ENCODE measurements around the gene ISLR.
A peak's percentile ranks its signal among the peaks of the same experiment; 100 is the strongest.

Gene ISLR

GRCh38 chr15:74136814-74137536 is 36.5 kb upstream of the ISLR start:
- DNase-seq (ENCODE audit: insufficient read length, low spot score) (no peak), FAIRE-seq (peak; percentile 67)
- TF ChIP-seq PAX5 (IDR thresholded peaks at IDR 0.05; ENCODE audit: insufficient read depth, low read length, severe bottlenecking) (no peak), POLR2A (IDR thresholded peaks at IDR 0.05; ENCODE audit: low read depth, low read length) (no peak), TAF1 (IDR thresholded peaks at IDR 0.05; ENCODE audit: low read depth, low read length) (no peak), SPI1 (IDR thresholded peaks at IDR 0.05; ENCODE audit: low read depth, low read length) (no peak), POU2F2 (IDR thresholded peaks at IDR 0.05; ENCODE audit: low read depth, low read length) (no peak), POLR2AphosphoS5 (IDR thresholded peaks at IDR 0.05; ENCODE audit: low read depth, low read length) (no peak)

- DNase-seq (ENCODE audit: insufficient read length, low spot score) (no peak), FAIRE-seq (no peak)
- TF ChIP-seq PAX5 (IDR thresholded peaks at IDR 0.05; ENCODE audit: insufficient read depth, low read length, severe bottlenecking) (no peak), POLR2AphosphoS5 (IDR thresholded peaks at IDR 0.05; ENCODE audit: low read depth, low read length) (no peak), POLR2A (IDR thresholded peaks at IDR 0.05; ENCODE audit: low read depth, low read length) (no peak), TAF1 (IDR thresholded peaks at IDR 0.05; ENCODE audit: low read depth, low read length) (no peak), POU2F2 (IDR thresholded peaks at IDR 0.05; ENCODE audit: low read depth, low read length) (no peak), SPI1 (IDR thresholded peaks at IDR 0.05; ENCODE audit: low read depth, low read length) (no peak)
Observed at GRCh38 chr15:74137537-74137894, 36.0 kb upstream of the ISLR start.

GRCh38 chr15:74138642-74139041 is 34.9 kb upstream of the ISLR start:
- TF ChIP-seq TAF1 (IDR thresholded peaks at IDR 0.05; ENCODE audit: low read depth, low read length) (no peak), POLR2A (IDR thresholded peaks at IDR 0.05; ENCODE audit: low read depth, low read length) (no peak), POLR2AphosphoS5 (IDR thresholded peaks at IDR 0.05; ENCODE audit: low read depth, low read length) (no peak), PAX5 (IDR thresholded peaks at IDR 0.05; ENCODE audit: insufficient read depth, low read length, severe bottlenecking) (no peak), POU2F2 (IDR thresholded peaks at IDR 0.05; ENCODE audit: low read depth, low read length) (no peak), SPI1 (IDR thresholded peaks at IDR 0.05; ENCODE audit: low read depth, low read length) (no peak)
- no peak for DNase-seq (ENCODE audit: insufficient read length, low spot score)
- no peak for FAIRE-seq

GRCh38 chr15:74141591-74141990 is 31.9 kb upstream of the ISLR start:
- FAIRE-seq (no peak), DNase-seq (ENCODE audit: insufficient read length, low spot score) (no peak)
- no peak for TF ChIP-seq TAF1 (IDR thresholded peaks at IDR 0.05; ENCODE audit: low read depth, low read length)
- TF ChIP-seq POU2F2 (IDR thresholded peaks at IDR 0.05; ENCODE audit: low read depth, low read length): no peak
- no peak for TF ChIP-seq PAX5 (IDR thresholded peaks at IDR 0.05; ENCODE audit: insufficient read depth, low read length, severe bottlenecking)
- TF ChIP-seq POLR2AphosphoS5 (IDR thresholded peaks at IDR 0.05; ENCODE audit: low read depth, low read length): no peak
- no peak for TF ChIP-seq SPI1 (IDR thresholded peaks at IDR 0.05; ENCODE audit: low read depth, low read length)
- no peak for TF ChIP-seq POLR2A (IDR thresholded peaks at IDR 0.05; ENCODE audit: low read depth, low read length)

- no peak for TF ChIP-seq POU2F2 (IDR thresholded peaks at IDR 0.05; ENCODE audit: low read depth, low read length)
- no peak for TF ChIP-seq SPI1 (IDR thresholded peaks at IDR 0.05; ENCODE audit: low read depth, low read length)
- no peak for TF ChIP-seq POLR2AphosphoS5 (IDR thresholded peaks at IDR 0.05; ENCODE audit: low read depth, low read length)
- DNase-seq (ENCODE audit: insufficient read length, low spot score): no peak
- FAIRE-seq: peak; percentile 59
Observed at GRCh38 chr15:74144153-74144775, 29.2 kb upstream of the ISLR start.

- FAIRE-seq: no peak
- no peak for DNase-seq (ENCODE audit: insufficient read length, low spot score)
- no peak for TF ChIP-seq POLR2A (IDR thresholded peaks at IDR 0.05; ENCODE audit: low read depth, low read length)
- TF ChIP-seq POLR2AphosphoS5 (IDR thresholded peaks at IDR 0.05; ENCODE audit: low read depth, low read length): no peak
- TF ChIP-seq PAX5 (IDR thresholded peaks at IDR 0.05; ENCODE audit: insufficient read depth, low read length, severe bottlenecking): no peak
- no peak for TF ChIP-seq SPI1 (IDR thresholded peaks at IDR 0.05; ENCODE audit: low read depth, low read length)
- TF ChIP-seq POU2F2 (IDR thresholded peaks at IDR 0.05; ENCODE audit: low read depth, low read length): no peak
- TF ChIP-seq TAF1 (IDR thresholded peaks at IDR 0.05; ENCODE audit: low read depth, low read length): no peak
Observed at GRCh38 chr15:74146277-74146800, 27.2 kb upstream of the ISLR start.

- DNase-seq (ENCODE audit: insufficient read length, low spot score) (no peak), FAIRE-seq (no peak)
- TF ChIP-seq TAF1 (IDR thresholded peaks at IDR 0.05; ENCODE audit: low read depth, low read length) (no peak), POU2F2 (IDR thresholded peaks at IDR 0.05; ENCODE audit: low read depth, low read length) (no peak), POLR2AphosphoS5 (IDR thresholded peaks at IDR 0.05; ENCODE audit: low read depth, low read length) (no peak), PAX5 (IDR thresholded peaks at IDR 0.05; ENCODE audit: insufficient read depth, low read length, severe bottlenecking) (no peak), SPI1 (IDR thresholded peaks at IDR 0.05; ENCODE audit: low read depth, low read length) (no peak), POLR2A (IDR thresholded peaks at IDR 0.05; ENCODE audit: low read depth, low read length) (no peak)
Observed at GRCh38 chr15:74147051-74147450, 26.5 kb upstream of the ISLR start.

GRCh38 chr15:74155766-74156417 is 17.6 kb upstream of the ISLR start:
- TF ChIP-seq TAF1 (IDR thresholded peaks at IDR 0.05; ENCODE audit: low read depth, low read length): no peak
- no peak for TF ChIP-seq POLR2A (IDR thresholded peaks at IDR 0.05; ENCODE audit: low read depth, low read length)
- TF ChIP-seq POU2F2 (IDR thresholded peaks at IDR 0.05; ENCODE audit: low read depth, low read length): no peak
- no peak for TF ChIP-seq SPI1 (IDR thresholded peaks at IDR 0.05; ENCODE audit: low read depth, low read length)
- no peak for TF ChIP-seq PAX5 (IDR thresholded peaks at IDR 0.05; ENCODE audit: insufficient read depth, low read length, severe bottlenecking)
- TF ChIP-seq POLR2AphosphoS5 (IDR thresholded peaks at IDR 0.05; ENCODE audit: low read depth, low read length): no peak
- FAIRE-seq: no peak
- no peak for DNase-seq (ENCODE audit: insufficient read length, low spot score)
